ENCODE data around the gene IL1F10.
"Not testable (repeated sequence)": the region's sequence is repeated elsewhere in the genome, so short reads cannot be mapped to it uniquely, and the experiment has no call there.

Gene IL1F10

GRCh38 chr2:113084249-113085000 is 16.7 kb downstream of the IL1F10 start:
- no peak for DNase-seq

- DNase-seq: no peak
These were observed 17.8 kb downstream of the IL1F10 start for GRCh38 chr2:113085542-113085941.

GRCh38 chr2:113088213-113088992 is 20.6 kb downstream of the IL1F10 start:
- no peak for DNase-seq

GRCh38 chr2:113089916-113090315 is 22.1 kb downstream of the IL1F10 start:
- DNase-seq: no peak

GRCh38 chr2:113091231-113091896 is 23.6 kb downstream of the IL1F10 start:
- DNase-seq: no peak

- DNase-seq: no peak
These were observed 25.3 kb downstream of the IL1F10 start for GRCh38 chr2:113092864-113093612.

GRCh38 chr2:113093613-113093977 is 25.8 kb downstream of the IL1F10 start:
- no peak for DNase-seq

- not testable (repeated sequence) for DNase-seq
These were observed 28.5 kb downstream of the IL1F10 start for GRCh38 chr2:113096306-113096705.

- not testable (repeated sequence) for DNase-seq
These were observed 29.3 kb downstream of the IL1F10 start for GRCh38 chr2:113096842-113097618.

GRCh38 chr2:113098041-113098440 is 30.3 kb downstream of the IL1F10 start:
- DNase-seq: no peak

GRCh38 chr2:113098532-113098931 is 30.8 kb downstream of the IL1F10 start:
- DNase-seq: no peak

- no peak for DNase-seq
These were observed 34.4 kb downstream of the IL1F10 start for GRCh38 chr2:113102133-113102532.

- DNase-seq: no peak
These were observed 35.5 kb downstream of the IL1F10 start for GRCh38 chr2:113103277-113103676.

- DNase-seq: no peak
These were observed 36.4 kb downstream of the IL1F10 start for GRCh38 chr2:113104054-113104611.

- DNase-seq: no peak
These were observed 37.4 kb downstream of the IL1F10 start for GRCh38 chr2:113105047-113105785.

GRCh38 chr2:113111121-113111520 is 43.4 kb downstream of the IL1F10 start:
- DNase-seq: no peak

GRCh38 chr2:113111823-113112287 is 44.1 kb downstream of the IL1F10 start:
- no peak for DNase-seq

GRCh38 chr2:113112441-113112840 is 44.7 kb downstream of the IL1F10 start:
- DNase-seq: no peak

- no peak for DNase-seq
These were observed 45.1 kb downstream of the IL1F10 start for GRCh38 chr2:113112871-113113270.

- no peak for DNase-seq
These were observed 46.0 kb downstream of the IL1F10 start for GRCh38 chr2:113113807-113114206.
